ENCODE results near the gene NKD1.

The NKD1 gene

GRCh38 chr16:50659806-50660205 lies 111.6 kb downstream of the NKD1 start:
- no peak for DNase-seq

GRCh38 chr16:50662306-50662940 lies 114.2 kb downstream of the NKD1 start:
- DNase-seq, result no peak

DNA sequence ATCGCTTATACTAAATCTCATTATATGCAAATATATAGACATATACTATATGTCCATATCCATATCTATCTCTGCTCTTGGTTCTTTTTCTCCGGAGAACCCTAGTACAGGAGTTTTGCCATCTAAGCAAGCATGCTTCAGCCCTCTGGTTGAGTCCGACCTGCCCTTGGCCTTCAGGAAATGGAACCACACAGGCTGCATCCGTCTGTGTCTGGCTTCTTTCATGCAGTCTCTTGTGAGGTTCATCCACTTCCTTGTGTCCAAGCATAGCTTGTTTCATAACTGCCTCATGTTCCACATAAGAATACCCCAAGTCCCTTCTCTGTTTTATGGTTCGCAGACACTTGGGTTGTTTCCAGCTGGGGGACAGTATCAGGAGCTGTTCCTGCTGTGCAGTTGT lies 116.1 kb downstream of the NKD1 start:
- DNase-seq, result no peak

- peak; percentile 43 for DNase-seq
These were observed 117.1 kb downstream of the NKD1 start for GRCh38 chr16:50665128-50665878.

GRCh38 chr16:50666658-50667496 lies 118.7 kb downstream of the NKD1 start:
- no peak for DNase-seq

DNA sequence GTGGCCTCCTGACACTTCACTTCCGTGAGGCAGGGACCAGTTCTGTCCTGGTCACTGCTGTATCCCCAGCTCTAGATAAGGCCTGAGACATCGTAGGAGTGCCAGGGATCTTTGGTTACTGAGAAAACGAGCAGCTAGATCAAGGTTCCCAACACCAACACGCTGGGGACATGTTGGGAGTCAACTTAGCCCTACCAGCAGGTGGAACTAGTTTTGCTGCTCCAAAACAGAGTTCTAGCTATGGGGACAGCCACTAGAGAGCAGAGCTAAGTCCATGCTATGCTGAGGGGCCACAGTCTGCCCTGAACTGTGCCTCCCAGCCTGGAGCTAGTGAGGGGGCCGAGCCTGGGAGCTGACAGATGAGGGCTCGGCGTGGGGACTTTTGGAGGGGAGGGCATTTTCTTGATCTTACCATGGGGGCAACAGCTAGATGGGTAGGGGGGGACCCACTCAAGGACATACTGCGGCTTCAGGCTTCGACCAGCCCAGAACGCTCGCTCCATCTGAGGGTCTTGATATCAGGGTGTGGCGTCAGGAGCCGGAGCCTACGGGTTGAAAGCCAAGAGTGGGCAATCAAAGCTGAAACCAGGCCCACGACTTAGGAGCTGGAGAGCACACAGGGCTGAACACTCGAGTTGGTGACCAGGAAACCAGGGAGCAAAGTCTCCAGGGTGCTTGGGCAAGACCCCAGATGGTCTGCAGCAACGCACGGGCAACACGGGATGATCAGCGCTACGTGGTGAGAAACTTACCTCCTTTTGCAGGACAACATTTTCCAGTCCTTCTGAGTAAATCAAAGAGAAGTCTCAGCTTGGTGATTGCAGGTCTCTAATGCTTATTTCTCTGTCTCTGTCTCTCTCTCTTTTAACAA lies 119.5 kb downstream of the NKD1 start:
- DNase-seq, result no peak

- no peak for DNase-seq
These were observed 120.3 kb downstream of the NKD1 start for GRCh38 chr16:50668368-50669008.

DNA sequence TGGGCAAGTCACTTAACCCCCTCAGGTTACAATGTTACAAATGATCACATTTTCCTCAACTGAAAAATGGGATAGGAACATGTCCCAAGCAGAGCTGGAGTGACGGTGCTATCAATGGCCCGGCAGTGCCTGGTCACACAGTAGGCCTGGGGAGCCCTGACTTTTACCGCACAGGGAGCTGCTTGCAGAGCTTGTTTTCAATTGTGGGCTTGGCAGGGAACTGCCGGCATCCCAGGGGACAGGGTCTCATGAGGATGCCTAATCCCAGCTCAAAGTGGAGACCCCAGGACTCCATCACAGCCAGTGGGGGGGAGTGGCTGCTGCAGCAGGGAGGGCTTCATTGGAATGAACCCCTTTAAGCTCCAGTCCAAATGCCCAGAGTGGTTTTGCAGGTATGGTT lies 121.5 kb downstream of the NKD1 start:
- no peak for DNase-seq

GRCh38 chr16:50670476-50670875 lies 122.3 kb downstream of the NKD1 start:
- DNase-seq, result no peak

DNA sequence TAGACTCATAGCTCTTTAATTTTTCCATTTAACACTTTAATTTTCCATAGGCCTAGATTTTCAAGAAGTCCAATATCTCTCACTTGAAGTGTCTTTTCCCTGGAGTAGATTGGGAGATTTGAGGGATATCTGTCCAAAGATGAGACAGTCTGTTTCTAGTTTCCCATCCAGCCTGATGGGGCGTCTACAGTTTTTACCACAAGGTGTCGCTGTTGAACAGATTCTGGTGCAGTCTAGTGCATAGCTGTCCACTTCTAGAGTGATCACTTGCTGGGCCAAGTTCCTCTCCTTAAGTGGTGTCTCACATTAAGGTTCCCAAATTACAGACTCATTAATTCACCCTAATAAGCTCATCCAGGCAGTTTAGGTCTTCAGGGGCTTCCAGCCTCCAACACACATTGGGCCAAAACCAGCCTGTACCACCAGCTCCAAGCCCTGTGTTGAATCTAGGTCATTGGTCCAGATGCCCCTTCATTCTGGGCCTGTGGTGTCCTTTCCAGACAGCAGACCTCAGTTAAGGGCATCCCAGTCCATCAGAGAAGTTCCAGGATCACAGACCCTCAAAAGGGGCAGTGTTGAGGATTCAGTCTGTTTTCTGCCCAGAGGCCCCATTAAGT lies 123.6 kb downstream of the NKD1 start:
- no peak for DNase-seq

DNA sequence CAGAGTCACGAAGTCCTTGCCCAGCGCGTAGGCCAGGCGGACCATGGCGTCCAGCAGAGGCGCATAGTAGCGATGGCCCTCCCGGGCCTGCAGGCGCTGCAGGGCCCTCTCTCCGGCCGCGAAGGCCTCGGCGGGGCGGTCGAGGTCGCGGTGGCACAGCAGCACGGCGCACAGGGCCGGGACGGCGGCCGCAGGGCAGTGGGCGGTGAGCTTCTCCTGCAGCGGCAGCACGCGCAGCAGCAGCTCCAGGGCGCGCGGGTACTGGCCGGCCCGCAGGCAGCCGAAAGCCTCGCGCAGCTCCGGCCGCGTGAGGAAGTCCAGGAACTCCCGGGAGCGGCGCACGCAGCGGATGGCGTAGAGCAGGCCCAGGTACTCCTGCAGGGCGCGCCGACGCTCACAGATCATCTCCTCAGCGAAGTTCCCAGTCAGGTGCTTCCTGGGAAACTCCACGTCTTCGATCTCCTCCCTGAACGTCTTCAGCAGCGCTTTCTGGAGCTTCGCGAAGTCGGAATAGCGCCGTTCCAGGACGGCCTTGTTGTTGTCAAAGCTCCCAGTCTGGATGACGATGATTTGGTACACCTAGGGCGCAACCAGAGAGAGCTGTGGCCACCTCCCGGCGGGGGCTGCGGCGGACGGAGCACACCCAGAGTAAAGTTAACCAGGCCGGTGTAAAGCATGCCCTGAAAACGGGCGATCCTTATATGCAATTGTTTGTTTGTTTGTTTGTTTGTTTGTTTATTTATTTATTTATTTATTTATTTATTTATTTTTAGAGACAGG lies 125.5 kb downstream of the NKD1 start:
- DNase-seq, result no peak

- no peak for DNase-seq
These were observed 126.6 kb downstream of the NKD1 start for GRCh38 chr16:50674831-50675230.

GRCh38 chr16:50675686-50676610 lies 127.8 kb downstream of the NKD1 start:
- DNase-seq, result no peak

- no peak for DNase-seq
These were observed 128.6 kb downstream of the NKD1 start for GRCh38 chr16:50676684-50677225.

DNA sequence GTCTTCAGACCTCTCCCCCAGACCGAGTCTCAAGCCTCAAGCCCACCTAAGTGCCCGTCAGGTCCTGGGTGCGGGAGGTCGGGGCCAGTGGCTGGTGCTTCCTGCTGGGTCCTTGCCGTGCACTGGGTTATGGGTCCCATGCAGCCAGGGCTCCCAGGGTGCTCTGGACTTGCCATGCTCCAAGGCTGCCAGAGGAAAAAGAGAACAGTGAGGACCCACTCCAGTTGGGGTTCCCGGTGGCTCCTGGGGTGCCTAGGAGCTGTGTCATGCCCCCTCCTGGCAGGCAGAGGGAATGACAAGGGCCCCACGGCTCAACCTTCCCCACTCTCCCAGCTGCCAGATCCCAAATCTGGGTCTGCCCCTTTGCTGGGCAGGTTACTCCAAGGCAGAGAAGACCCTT lies 129.2 kb downstream of the NKD1 start:
- DNase-seq, result no peak

GRCh38 chr16:50678531-50678930 lies 130.3 kb downstream of the NKD1 start:
- no peak for DNase-seq

- no peak for DNase-seq
These were observed 131.1 kb downstream of the NKD1 start for GRCh38 chr16:50679266-50679665.

DNA sequence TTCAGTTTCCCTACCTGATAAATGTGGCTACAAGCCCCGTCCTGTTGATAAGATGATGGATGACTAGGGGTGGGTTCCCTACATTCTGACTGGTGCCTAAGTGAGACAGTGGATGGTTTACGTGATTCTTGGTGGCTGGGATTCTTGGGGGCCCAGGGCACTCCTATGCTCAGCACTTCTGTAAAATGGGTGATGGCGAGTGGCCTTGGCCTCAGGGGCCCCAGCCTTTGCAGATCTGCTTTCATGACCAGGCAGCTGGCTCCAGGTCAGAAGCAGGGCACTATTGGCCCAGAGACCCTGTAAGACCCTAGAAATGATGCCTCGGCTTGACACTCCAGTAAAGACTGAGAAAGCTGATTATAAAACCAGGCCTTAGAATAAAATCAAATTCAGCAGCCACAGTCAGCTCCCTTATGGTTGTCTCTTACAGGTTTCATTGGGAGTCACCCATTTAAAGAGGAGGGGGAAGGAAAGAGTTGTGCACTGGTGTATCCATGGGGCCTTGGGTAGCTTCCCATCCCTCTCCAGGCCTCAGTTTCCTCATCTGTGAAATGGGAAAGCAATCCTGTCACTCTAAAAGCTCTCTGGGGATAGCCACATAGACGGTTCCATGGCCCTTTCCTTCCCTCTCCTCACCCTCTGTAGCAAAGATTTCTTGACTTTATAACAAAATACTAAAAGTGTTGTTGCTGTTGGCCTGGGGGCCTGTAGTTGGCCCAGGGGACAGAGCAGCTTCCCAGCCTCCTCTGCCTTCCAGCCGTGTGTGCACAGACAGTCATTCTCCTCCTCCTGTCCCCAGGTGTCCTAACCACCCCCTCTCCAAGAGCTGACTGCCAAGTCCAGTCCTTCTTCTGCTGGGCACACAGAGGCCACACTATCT lies 131.7 kb downstream of the NKD1 start:
- DNase-seq, result no peak

GRCh38 chr16:50680556-50680893 lies 132.3 kb downstream of the NKD1 start:
- DNase-seq, result no peak

Data from NCI-H345 (cell line).